Thymus (tissue), 11 donors: ENCODE results near the gene ANKDD1A. TPM values are rescaled to one million over a fixed set of nuclear protein-coding genes. Genes with fewer than 3 reads are reported as not detected.

Source experiments
- DNase-seq, 9 donors: peaks; one replicate each; pipeline ENCODE4 v3.0.0-alpha.2; 2013; ENCODE audit warnings: low spot score in 9 of 9, low read depth in 6 of 9, missing footprints in 1 of 9
- H3K27ac ChIP-seq, 2 donors: one replicate each; pipeline ENCODE4 v1.5.1; 2013; ENCODE audit warnings: control low read depth in 1 of 2, low read depth in 1 of 2, low read length in 1 of 2, mild to moderate bottlenecking in 1 of 2, moderate library complexity in 1 of 2
- H3K27me3 ChIP-seq, 2 donors: one replicate each; pipeline ENCODE4 v1.5.1; 2013; ENCODE audit warnings: low read length in 1 of 2; ENCODE audit not compliant: control insufficient read depth in 2 of 2, insufficient read depth in 1 of 2
- H3K36me3 ChIP-seq, 2 donors: one replicate each; pipeline ENCODE4 v1.5.1; 2013; ENCODE audit warnings: low read length in 1 of 2, mild to moderate bottlenecking in 1 of 2, moderate library complexity in 1 of 2; ENCODE audit not compliant: control insufficient read depth in 2 of 2, insufficient read depth in 2 of 2
- H3K4me1 ChIP-seq, 2 donors: one replicate each; pipeline ENCODE4 v1.5.1; 2013; ENCODE audit warnings: low read length in 2 of 2; ENCODE audit not compliant: control insufficient read depth in 2 of 2, insufficient read depth in 2 of 2
- H3K4me3 ChIP-seq, 2 donors: one replicate each; pipeline ENCODE4 v1.5.1; 2013; ENCODE audit warnings: low read length in 2 of 2, control low read depth in 1 of 2, mild to moderate bottlenecking in 1 of 2
- H3K9me3 ChIP-seq, 2 donors: one replicate each; pipeline ENCODE4 v1.5.1; 2013; ENCODE audit warnings: low read length in 1 of 2, mild to moderate bottlenecking in 1 of 2; ENCODE audit not compliant: control insufficient read depth in 2 of 2, insufficient read depth in 1 of 2
- WGBS: extraction: QIAGEN DNeasy Blood & Tissue Kit; methylation state at CpG from one replicate; pipeline ENCODE4 v1.1.7; 2013; 5-methylcytosine and 5-hydroxymethylcytosine counted together
- polyA plus RNA-seq: library from polyadenylated mRNA; stranded (reverse); fragments of 200-250 nt; gene quantifications from one replicate; pipeline ENCODE4 v1.2.3, GENCODE V29; 2013
- total RNA-seq: library from RNA; stranded (reverse); fragments of 120-200 nt; gene quantifications from one replicate; pipeline ENCODE4 v1.2.4, GENCODE V29; 2013
- donor health status: healthy.

ANKDD1A gene
- total and polyA plus RNA-seq, 2 donors, result 1.2 to 3.6 TPM

GRCh38 chr15:64926661-64927060, 15.0 kb downstream of the ANKDD1A start:
- no peaks in the 10 kb centered on the region for H3K36me3 ChIP-seq
- WGBS, result 94% methylated on average over 8 of the region's 8 CpGs
- no peaks in the 10 kb centered on the region for H3K27me3 ChIP-seq
- H3K27ac ChIP-seq, result no peak overlapping the region
- peaks cover 0 to 15% of the 10 kb centered on the region in 2 donors for H3K4me1 ChIP-seq
- H3K4me3 ChIP-seq, result no peak overlapping the region
- DNase-seq, result no peak
- peaks cover 0 to 6% of the 10 kb centered on the region in 2 donors for H3K9me3 ChIP-seq

- Histone ChIP-seq H3K27ac (no peak overlapping the region), H3K36me3 (no peaks in the 10 kb centered on the region), H3K4me1 (peaks cover 0 to 15% of the 10 kb centered on the region in 2 donors), H3K9me3 (peaks cover 0 to 4% of the 10 kb centered on the region in 2 donors), H3K4me3 (no peak overlapping the region), H3K27me3 (no peaks in the 10 kb centered on the region)
- peak in 2 of 9 donors; percentile 12 to 26 for DNase-seq
- WGBS, result 51% methylated on average over 10 of the region's 10 CpGs
Measured at GRCh38 chr15:64928626-64929220, 17.0 kb downstream of the ANKDD1A start.

DNA sequence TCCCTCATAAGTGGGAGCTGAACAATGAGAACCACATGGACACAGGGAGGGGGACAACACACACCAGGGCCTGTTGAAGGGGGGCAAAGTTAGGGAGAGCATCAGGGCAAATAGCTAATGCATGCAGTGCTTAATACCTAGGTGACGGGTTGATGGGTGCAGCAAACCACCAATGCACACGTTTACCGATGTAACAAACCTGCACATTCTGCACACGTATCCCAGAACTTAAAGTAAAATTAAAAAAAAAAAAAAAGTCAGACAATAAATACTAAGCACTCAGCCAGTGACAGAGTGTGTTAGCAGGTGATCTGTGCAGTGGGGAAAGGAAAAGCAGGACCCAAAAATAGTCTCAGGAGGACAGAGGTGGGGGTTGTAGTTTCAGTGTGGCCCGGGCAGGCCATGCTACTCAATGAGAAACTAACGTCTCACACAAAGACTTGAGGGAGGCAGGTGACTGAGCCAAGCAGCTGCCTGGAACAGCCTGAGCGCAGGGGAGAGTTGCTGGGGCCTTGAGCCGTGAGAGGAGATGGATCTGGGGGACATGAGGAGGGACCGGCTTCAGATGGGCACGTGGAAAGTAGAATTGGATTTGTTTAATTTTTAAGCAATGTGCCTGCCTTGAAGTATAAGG, 18.4 kb downstream of the ANKDD1A start:
- no peak for DNase-seq
- H3K4me3 ChIP-seq, result no peak overlapping the region

GRCh38 chr15:64930778-64931371, 19.2 kb downstream of the ANKDD1A start:
- Histone ChIP-seq H3K4me3 (no peak overlapping the region), H3K27ac (no peak overlapping the region), H3K27me3 (no peaks in the 10 kb centered on the region), H3K36me3 (no peaks in the 10 kb centered on the region), H3K4me1 (peaks cover 0 to 15% of the 10 kb centered on the region in 2 donors), H3K9me3 (no peaks in the 10 kb centered on the region)
- 79% methylated on average over 11 of the region's 11 CpGs for WGBS
- peak in 1 of 9 donors; percentile 10 for DNase-seq

More for the DNA sequence above, 18.4 kb downstream of the ANKDD1A start:
- no peak overlapping the region for H3K27ac ChIP-seq
- H3K4me1 ChIP-seq, result peaks cover 0 to 15% of the 10 kb centered on the region in 2 donors
- 96% methylated on average over 10 of the region's 10 CpGs for WGBS
- no peaks in the 10 kb centered on the region for H3K9me3 ChIP-seq
- no peaks in the 10 kb centered on the region for H3K27me3 ChIP-seq
- H3K36me3 ChIP-seq, result no peaks in the 10 kb centered on the region

GRCh38 chr15:64931381-64931780, 19.7 kb downstream of the ANKDD1A start:
- Histone ChIP-seq H3K9me3 (no peaks in the 10 kb centered on the region), H3K27me3 (no peaks in the 10 kb centered on the region), H3K4me3 (no peak overlapping the region), H3K4me1 (peaks cover 0 to 15% of the 10 kb centered on the region in 2 donors), H3K36me3 (no peaks in the 10 kb centered on the region), H3K27ac (no peak overlapping the region)
- 98% methylated on average over 8 of the region's 8 CpGs for whole genome bisulfite sequencing
- DNase-seq, result no peak

GRCh38 chr15:64934023-64934422, 22.3 kb downstream of the ANKDD1A start:
- no peaks in the 10 kb centered on the region for H3K36me3 ChIP-seq
- no peak for DNase-seq
- no peaks in the 10 kb centered on the region for H3K27me3 ChIP-seq

DNA sequence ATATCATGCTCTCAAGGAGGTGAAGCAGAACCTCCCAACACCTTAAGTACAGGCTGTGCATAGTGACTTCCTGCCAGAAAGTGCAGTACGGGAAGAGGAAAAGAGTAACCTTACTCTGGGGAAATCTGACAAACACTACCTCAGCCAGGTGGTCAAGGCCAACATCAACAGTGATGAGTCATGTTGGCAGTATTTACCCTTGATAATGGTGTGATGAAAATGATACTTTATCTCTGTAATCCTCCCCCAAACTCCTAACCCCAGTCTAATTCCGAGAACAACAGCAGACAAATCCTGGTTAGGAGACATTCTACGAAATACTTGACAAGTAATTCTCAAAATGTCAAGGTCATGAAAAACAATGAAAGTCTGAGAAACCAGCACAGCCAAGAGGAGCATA, 26.5 kb downstream of the ANKDD1A start:
- Histone ChIP-seq H3K9me3 (no peaks in the 10 kb centered on the region), H3K27me3 (no peaks in the 10 kb centered on the region), H3K4me3 (no peak overlapping the region), H3K4me1 (no peaks in the 10 kb centered on the region), H3K36me3 (no peaks in the 10 kb centered on the region), H3K27ac (no peak overlapping the region)
- 82% methylated on average over 3 of the region's 3 CpGs for WGBS
- peak in 1 of 9 donors; percentile 6 for DNase-seq

More at GRCh38 chr15:64934023-64934422, 22.3 kb downstream of the ANKDD1A start:
- no peak overlapping the region for H3K27ac ChIP-seq
- WGBS, result 98% methylated on average over 11 of the region's 11 CpGs
- H3K4me1 ChIP-seq, result peaks cover 0 to 3% of the 10 kb centered on the region in 2 donors
- H3K9me3 ChIP-seq, result no peaks in the 10 kb centered on the region
- no peak overlapping the region for H3K4me3 ChIP-seq

- peaks cover 2 to 5% of the 10 kb centered on the region in 2 donors for H3K36me3 ChIP-seq
- WGBS, result 94% methylated on average over 8 of the region's 8 CpGs
- no peak for DNase-seq
- no peaks in the 10 kb centered on the region for H3K9me3 ChIP-seq
- H3K4me3 ChIP-seq, result no peak overlapping the region
- no peaks in the 10 kb centered on the region for H3K4me1 ChIP-seq
- no peak overlapping the region for H3K27ac ChIP-seq
- H3K27me3 ChIP-seq, result no peaks in the 10 kb centered on the region
Measured at GRCh38 chr15:64942356-64942755, 30.7 kb downstream of the ANKDD1A start.

GRCh38 chr15:64943512-64944225, 32.0 kb downstream of the ANKDD1A start:
- Histone ChIP-seq H3K27me3 (no peaks in the 10 kb centered on the region), H3K36me3 (peaks cover 4 to 5% of the 10 kb centered on the region in 2 donors), H3K4me1 (no peaks in the 10 kb centered on the region), H3K9me3 (no peaks in the 10 kb centered on the region), H3K4me3 (no peak overlapping the region), H3K27ac (no peak overlapping the region)
- DNase-seq, result no peak
- 95% methylated on average over 6 of the region's 6 CpGs for WGBS
